ENCODE measurements around the gene RAPGEF4. TPM values are rescaled to one million over a fixed set of nuclear protein-coding genes. Genes with fewer than 3 reads are reported as not detected.

The RAPGEF4 gene
- total RNA-seq, 1 experiment from 2014 or later: 0.59 TPM

DNA sequence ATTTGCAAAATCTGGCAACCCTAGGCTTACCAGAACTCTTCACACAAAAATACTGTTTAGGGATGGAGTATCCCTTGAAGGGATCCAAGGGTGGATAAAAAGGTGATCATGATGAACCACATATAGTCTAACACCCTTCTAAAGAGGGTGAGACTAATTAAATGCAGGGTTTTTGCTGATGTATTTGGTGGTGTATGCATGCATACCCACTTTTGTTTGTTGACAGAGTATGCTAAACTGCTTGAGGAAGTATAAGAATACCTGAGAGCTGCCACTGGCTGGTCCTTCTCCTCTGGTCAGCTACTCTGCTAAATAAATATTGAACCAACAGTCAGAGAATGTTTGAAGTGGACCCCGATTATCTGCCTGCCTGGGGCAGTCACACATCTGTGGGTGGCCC, 34.2 kb downstream of the RAPGEF4 start:
- POLR2A ChIA-PET: no interaction called here
- H3K79me2 ChIP-seq (ENCODE audit: insufficient read depth, low read length): no peaks in the 10 kb centered on the region
- H3K9ac ChIP-seq (ENCODE audit: low read length): no peak overlapping the region
- H3K4me2 ChIP-seq (ENCODE audit: low read length): no peak overlapping the region
- H3K36me3 ChIP-seq (ENCODE audit: control insufficient read depth in 1 of 2, insufficient read depth in 2 of 2, low read length in 2 of 2): no peaks in the 10 kb centered on the region
- DNase-seq (ENCODE audit: low read depth, low spot score) (no peak), ATAC-seq (no peak)
- CTCF ChIA-PET: no interaction called here
- H3K27ac ChIP-seq (ENCODE audit: low read depth, low read length): no peak overlapping the region
- H3K4me1 ChIP-seq (ENCODE audit: control insufficient read depth in 1 of 2, insufficient read depth in 2 of 2, low read length in 2 of 2): no peaks in the 10 kb centered on the region
- peaks cover 18% of the 10 kb centered on the region for H3K27me3 ChIP-seq (ENCODE audit: insufficient read depth, low read length)
- no TSS peak for BruUV-seq (replicated peaks)
- no peak overlapping the region for H3K4me3 ChIP-seq (replicated peaks in 1 of 2; ENCODE audit: low read depth in 1 of 2, low read length in 2 of 2)
- H4K20me1 ChIP-seq (ENCODE audit: insufficient read depth): no peaks in the 10 kb centered on the region
- RAD21 ChIA-PET (ENCODE audit: low non-redundant PET in 1 of 2, low total read pairs in 2 of 2, uncharacterized antibody in 2 of 2, unreplicated experiment in 2 of 2): no interaction called here
- TF ChIP-seq SP1 (IDR thresholded peaks at IDR 0.05; ENCODE audit: low read depth): no peak
- no peak for TF ChIP-seq SIN3A (IDR thresholded peaks at IDR 0.05; ENCODE audit: low read depth)
- TF ChIP-seq, protein P1, sequence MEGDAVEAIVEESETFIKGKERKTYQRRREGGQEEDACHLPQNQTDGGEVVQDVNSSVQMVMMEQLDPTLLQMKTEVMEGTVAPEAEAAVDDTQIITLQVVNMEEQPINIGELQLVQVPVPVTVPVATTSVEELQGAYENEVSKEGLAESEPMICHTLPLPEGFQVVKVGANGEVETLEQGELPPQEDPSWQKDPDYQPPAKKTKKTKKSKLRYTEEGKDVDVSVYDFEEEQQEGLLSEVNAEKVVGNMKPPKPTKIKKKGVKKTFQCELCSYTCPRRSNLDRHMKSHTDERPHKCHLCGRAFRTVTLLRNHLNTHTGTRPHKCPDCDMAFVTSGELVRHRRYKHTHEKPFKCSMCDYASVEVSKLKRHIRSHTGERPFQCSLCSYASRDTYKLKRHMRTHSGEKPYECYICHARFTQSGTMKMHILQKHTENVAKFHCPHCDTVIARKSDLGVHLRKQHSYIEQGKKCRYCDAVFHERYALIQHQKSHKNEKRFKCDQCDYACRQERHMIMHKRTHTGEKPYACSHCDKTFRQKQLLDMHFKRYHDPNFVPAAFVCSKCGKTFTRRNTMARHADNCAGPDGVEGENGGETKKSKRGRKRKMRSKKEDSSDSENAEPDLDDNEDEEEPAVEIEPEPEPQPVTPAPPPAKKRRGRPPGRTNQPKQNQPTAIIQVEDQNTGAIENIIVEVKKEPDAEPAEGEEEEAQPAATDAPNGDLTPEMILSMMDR (IDR thresholded peaks at IDR 0.05 in 2 of 3, conservative IDR thresholded peaks at IDR 0.05 in 1 of 3; ENCODE audit: borderline replicate concordance in 1 of 3, insufficient read depth in 1 of 3, low read depth in 2 of 3, low read length in 2 of 3): no peak
- TF ChIP-seq ZFX (IDR thresholded peaks at IDR 0.05): no peak
- TF ChIP-seq TCF7L2 (IDR thresholded peaks at IDR 0.05; ENCODE audit: borderline replicate concordance, extremely low read depth, insufficient read depth, insufficient read length): no peak
- TF ChIP-seq FOSL1 (IDR thresholded peaks at IDR 0.05; ENCODE audit: low read depth): no peak
- TF ChIP-seq, protein P2, sequence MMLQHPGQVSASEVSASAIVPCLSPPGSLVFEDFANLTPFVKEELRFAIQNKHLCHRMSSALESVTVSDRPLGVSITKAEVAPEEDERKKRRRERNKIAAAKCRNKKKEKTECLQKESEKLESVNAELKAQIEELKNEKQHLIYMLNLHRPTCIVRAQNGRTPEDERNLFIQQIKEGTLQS (IDR thresholded peaks at IDR 0.05): no peak
- no peak for TF ChIP-seq ZNF274 (IDR thresholded peaks at IDR 0.05; ENCODE audit: low read depth, low read length)
- TF ChIP-seq POLR2AphosphoS5 (IDR thresholded peaks at IDR 0.05; ENCODE audit: low read depth, low read length): no peak
- TF ChIP-seq CEBPB (IDR thresholded peaks at IDR 0.05; ENCODE audit: low read depth): no peak
- TF ChIP-seq, protein P3, sequence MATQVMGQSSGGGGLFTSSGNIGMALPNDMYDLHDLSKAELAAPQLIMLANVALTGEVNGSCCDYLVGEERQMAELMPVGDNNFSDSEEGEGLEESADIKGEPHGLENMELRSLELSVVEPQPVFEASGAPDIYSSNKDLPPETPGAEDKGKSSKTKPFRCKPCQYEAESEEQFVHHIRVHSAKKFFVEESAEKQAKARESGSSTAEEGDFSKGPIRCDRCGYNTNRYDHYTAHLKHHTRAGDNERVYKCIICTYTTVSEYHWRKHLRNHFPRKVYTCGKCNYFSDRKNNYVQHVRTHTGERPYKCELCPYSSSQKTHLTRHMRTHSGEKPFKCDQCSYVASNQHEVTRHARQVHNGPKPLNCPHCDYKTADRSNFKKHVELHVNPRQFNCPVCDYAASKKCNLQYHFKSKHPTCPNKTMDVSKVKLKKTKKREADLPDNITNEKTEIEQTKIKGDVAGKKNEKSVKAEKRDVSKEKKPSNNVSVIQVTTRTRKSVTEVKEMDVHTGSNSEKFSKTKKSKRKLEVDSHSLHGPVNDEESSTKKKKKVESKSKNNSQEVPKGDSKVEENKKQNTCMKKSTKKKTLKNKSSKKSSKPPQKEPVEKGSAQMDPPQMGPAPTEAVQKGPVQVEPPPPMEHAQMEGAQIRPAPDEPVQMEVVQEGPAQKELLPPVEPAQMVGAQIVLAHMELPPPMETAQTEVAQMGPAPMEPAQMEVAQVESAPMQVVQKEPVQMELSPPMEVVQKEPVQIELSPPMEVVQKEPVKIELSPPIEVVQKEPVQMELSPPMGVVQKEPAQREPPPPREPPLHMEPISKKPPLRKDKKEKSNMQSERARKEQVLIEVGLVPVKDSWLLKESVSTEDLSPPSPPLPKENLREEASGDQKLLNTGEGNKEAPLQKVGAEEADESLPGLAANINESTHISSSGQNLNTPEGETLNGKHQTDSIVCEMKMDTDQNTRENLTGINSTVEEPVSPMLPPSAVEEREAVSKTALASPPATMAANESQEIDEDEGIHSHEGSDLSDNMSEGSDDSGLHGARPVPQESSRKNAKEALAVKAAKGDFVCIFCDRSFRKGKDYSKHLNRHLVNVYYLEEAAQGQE (IDR thresholded peaks at IDR 0.05; ENCODE audit: low read depth): no peak
- TF ChIP-seq EGR1 (IDR thresholded peaks at IDR 0.05; ENCODE audit: low read depth): no peak
- TF ChIP-seq JUND (IDR thresholded peaks at IDR 0.05): no peak
- TF ChIP-seq YY1 (IDR thresholded peaks at IDR 0.05; ENCODE audit: extremely low read depth, insufficient replicate concordance, low read depth, low read length): no peak
- TF ChIP-seq CBX3 (IDR thresholded peaks at IDR 0.05; ENCODE audit: low read depth): no peak
- TF ChIP-seq EZH2phosphoT487 (IDR thresholded peaks at IDR 0.05; ENCODE audit: borderline replicate concordance): no peak
- TF ChIP-seq, protein P4, sequence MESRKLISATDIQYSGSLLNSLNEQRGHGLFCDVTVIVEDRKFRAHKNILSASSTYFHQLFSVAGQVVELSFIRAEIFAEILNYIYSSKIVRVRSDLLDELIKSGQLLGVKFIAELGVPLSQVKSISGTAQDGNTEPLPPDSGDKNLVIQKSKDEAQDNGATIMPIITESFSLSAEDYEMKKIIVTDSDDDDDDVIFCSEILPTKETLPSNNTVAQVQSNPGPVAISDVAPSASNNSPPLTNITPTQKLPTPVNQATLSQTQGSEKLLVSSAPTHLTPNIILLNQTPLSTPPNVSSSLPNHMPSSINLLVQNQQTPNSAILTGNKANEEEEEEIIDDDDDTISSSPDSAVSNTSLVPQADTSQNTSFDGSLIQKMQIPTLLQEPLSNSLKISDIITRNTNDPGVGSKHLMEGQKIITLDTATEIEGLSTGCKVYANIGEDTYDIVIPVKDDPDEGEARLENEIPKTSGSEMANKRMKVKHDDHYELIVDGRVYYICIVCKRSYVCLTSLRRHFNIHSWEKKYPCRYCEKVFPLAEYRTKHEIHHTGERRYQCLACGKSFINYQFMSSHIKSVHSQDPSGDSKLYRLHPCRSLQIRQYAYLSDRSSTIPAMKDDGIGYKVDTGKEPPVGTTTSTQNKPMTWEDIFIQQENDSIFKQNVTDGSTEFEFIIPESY (IDR thresholded peaks at IDR 0.05; ENCODE audit: extremely low read depth, insufficient replicate concordance, low read length): no peak
- TF ChIP-seq POLR2A (IDR thresholded peaks at IDR 0.05; ENCODE audit: borderline replicate concordance, extremely low read depth, insufficient read depth, insufficient read length): no peak
- no peak for TF ChIP-seq EZH2 (IDR thresholded peaks at IDR 0.05)
- no peaks in the 10 kb centered on the region for H3K9me3 ChIP-seq (ENCODE audit: control insufficient read depth in 1 of 2, insufficient read depth in 1 of 2, low read depth in 1 of 2, low read length in 2 of 2)
- no peak overlapping the region for H2AFZ ChIP-seq (ENCODE audit: low read depth, low read length, poor library complexity, severe bottlenecking)
- intact Hi-C loops (cut with micrococcal nuclease): loop anchor here (10.0 kb wide), 1 partner anchor 1435 kb away; no protein-coding TSS in a partner anchor
- H3K9me2 ChIP-seq (ENCODE audit: insufficient read depth): peaks cover 2% of the 10 kb centered on the region; the same call in 1 of the 2 replicates
